ENCODE data around the gene MYBPC2. TPM values are rescaled to one million over a fixed set of nuclear protein-coding genes. Genes with fewer than 3 reads are reported as not detected.

The MYBPC2 gene
- total RNA-seq, 1 donor from 2014 or later = not detected

- Histone ChIP-seq H3K27me3 (ENCODE audit: insufficient read depth, low read length) (no peaks in the 10 kb centered on the region), H3K9me3 (ENCODE audit: insufficient read depth, low read depth, low read length) (peaks cover 4% of the 10 kb centered on the region), H3K4me2 (ENCODE audit: low read length) (no peak overlapping the region), H3K79me2 (ENCODE audit: insufficient read depth, low read length) (peaks cover 7% of the 10 kb centered on the region), H2AFZ (ENCODE audit: low read depth, low read length) (no peak overlapping the region), H3K36me3 (ENCODE audit: insufficient read depth, low read length) (no peaks in the 10 kb centered on the region), H3K4me3 (ENCODE audit: insufficient read depth, low read depth, low read length) (no peak overlapping the region), H3K9ac (ENCODE audit: low read length) (no peak overlapping the region), H3K27ac (ENCODE audit: low read depth, low read length) (no peak overlapping the region), H3K4me1 (ENCODE audit: insufficient read depth, low read length) (peaks cover 2% of the 10 kb centered on the region), H4K20me1 (ENCODE audit: insufficient read depth, low read length) (no peaks in the 10 kb centered on the region)
- Mint-ChIP-seq H3K4me3 (ENCODE audit: unreplicated experiment) (no peak overlapping the region), H3K27ac (ENCODE audit: unreplicated experiment) (no peak overlapping the region), H3K4me1 (ENCODE audit: low read depth, unreplicated experiment) (no peaks in the 10 kb centered on the region), H3K9me3 (ENCODE audit: unreplicated experiment) (peaks cover 13% of the 10 kb centered on the region), H3K36me3 (ENCODE audit: low read depth, unreplicated experiment) (no peaks in the 10 kb centered on the region), H3K27me3 (ENCODE audit: low read depth, unreplicated experiment) (no peaks in the 10 kb centered on the region)
- DNase-seq (ENCODE audit: low read depth) = no peak
- no peak for FAIRE-seq
- TF ChIP-seq EZH2 (IDR thresholded peaks at IDR 0.05; ENCODE audit: insufficient read depth, low read length) = no peak
- TF ChIP-seq CTCF (IDR thresholded peaks at IDR 0.05; ENCODE audit: insufficient read depth, low read depth, low read length) = no peak
Observed at GRCh38 chr19:50515168-50515561, 82.5 kb downstream of the MYBPC2 start.

Other genes with a start within 250 kb of the MYBPC2 start
- not detected in 2 replicates for gene MYH14, start 229.3 kb upstream of the MYBPC2 start, total RNA-seq
- not detected in 2 replicates for gene KCNC3, start 103.5 kb upstream of the MYBPC2 start, total RNA-seq
- gene NAPSA, start 67.3 kb upstream of the MYBPC2 start, total RNA-seq = not detected in 2 replicates
- 33.4 and 34.8 TPM in 2 replicates for gene NR1H2, start 56.4 kb upstream of the MYBPC2 start, total RNA-seq
- gene POLD1, start 48.5 kb upstream of the MYBPC2 start, total RNA-seq = 18.9 and 19.9 TPM in 2 replicates
- 0.14 TPM in 1 of 2 replicates, not detected in the other for gene SPIB, start 14.0 kb upstream of the MYBPC2 start, total RNA-seq
- gene EMC10, start 43.6 kb downstream of the MYBPC2 start, total RNA-seq = not detected in 2 replicates
- gene GARIN5A, start 44.0 kb downstream of the MYBPC2 start, total RNA-seq = not detected in 2 replicates
- gene JOSD2, start 78.3 kb downstream of the MYBPC2 start, total RNA-seq = not detected in 2 replicates
- gene ASPDH, start 81.0 kb downstream of the MYBPC2 start, total RNA-seq = not detected in 2 replicates
- not detected in 2 replicates for gene LRRC4B, start 135.5 kb downstream of the MYBPC2 start, total RNA-seq
- not detected in 2 replicates for gene SYT3, start 207.0 kb downstream of the MYBPC2 start, total RNA-seq
- gene C19orf81, start 216.6 kb downstream of the MYBPC2 start, total RNA-seq = not detected in 2 replicates